ENCODE data around the gene CUL1.

GRCh38 chr7:148704970-148705369, 6.3 kb downstream of the CUL1 start:
- TF ChIP-seq CTCF (conservative IDR thresholded peaks at IDR 0.05; ENCODE audit: low read length) (no peak), EZH2phosphoT487 (IDR thresholded peaks at IDR 0.05; ENCODE audit: borderline replicate concordance, low read depth, low read length) (no peak)

Measured in OCI-LY7 (cell line).